Fibroblast of the conjunctiva (primary cell): ENCODE data around the gene FAM83C.
A peak's percentile ranks its signal among the peaks of the same experiment; 100 is the strongest.

Source experiments
- DNase-seq: peaks from one replicate; pipeline ENCODE4 v3.0.0-alpha.2; 2010; ENCODE audit warnings: low read depth

Gene FAM83C

DNA sequence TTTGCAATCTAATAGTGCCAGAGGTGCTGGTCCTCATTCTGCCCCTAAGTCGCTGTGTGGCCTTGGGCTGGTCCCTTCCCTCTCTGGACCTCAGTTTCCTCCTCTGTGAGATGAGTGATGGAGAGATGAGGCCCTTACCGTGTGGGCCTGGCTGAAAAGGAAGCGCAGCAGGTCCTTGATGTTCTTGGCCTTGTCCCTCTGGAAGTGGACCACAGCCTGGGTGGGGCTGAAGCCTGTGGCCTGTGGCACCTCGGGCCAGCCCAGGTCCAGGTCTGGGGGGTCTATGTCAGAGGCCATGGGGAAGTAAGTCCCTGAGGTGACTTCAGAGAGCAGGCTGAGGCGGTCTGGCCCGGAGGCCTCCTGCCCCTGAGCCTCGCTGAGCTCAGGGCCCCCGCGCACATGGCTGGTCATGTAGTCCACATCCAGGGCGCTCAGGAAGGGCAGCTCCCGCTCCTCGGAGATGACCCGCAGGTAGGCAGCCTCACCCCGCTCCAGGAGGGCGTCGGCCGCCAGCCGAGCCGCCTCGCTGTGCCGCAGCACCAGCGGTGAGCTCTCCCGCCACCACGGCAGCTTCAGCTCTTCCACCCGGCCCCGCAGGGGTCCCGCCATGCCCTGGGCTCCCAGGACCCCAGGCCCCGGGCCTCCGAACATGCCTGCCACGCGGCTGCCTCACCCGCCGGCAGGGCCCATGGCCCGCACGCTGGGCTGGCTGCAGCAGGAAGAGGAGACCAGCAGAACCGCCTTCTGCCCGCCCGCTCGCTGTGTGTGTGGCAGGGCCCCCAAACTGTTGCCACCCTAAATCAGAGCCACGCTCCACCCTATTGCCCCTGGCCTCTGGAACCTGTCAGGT lies at the start of gene FAM83C:
Gene FAM83C (minus strand): TSS at position 772 of the 850 bp plus-strand sequence. CDS start 121 bp downstream, at position 651.
- no peak for DNase-seq

- no peak for DNase-seq
Measured at GRCh38 chr20:35341366-35342028, 49.3 kb upstream of the FAM83C start.

DNA sequence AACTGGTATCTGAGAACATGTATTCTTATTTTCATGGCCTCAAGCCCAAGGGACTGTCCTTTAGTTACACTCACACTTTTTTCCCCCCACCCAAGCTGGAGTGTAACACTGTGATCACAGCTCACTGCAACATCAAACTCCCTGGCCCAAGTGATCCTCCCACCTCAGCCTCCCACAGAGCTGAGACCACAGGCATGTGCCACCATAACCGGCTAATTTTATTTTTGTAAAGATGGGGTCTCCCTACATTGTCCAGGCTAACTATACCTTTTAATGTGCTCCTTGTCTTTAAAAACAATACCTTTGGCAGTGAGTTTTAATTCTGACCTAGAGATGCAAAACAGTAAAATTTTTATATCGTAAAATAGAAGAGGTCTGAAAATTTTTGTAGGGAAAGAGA lies 48.2 kb upstream of the FAM83C start:
- DNase-seq: no peak

DNA sequence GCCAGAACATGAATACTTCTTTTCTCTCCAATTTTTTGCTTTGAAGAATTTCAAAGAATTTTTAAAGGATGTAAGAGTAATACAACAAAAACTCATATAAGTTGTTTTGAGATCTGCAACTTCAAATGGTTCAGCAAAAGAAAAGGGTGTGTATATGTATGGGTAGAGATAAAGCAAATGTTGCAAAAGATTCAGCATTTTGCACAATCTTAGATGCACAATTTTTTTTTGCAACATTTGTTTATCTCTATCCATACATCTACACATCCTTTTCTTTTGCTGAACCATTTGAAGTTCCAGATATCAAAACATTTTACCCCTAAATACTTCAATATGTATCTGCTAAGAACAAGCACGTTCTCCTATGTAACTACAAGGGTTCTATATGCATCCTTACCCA lies 47.4 kb upstream of the FAM83C start:
- DNase-seq: no peak

- peak; percentile 75 for DNase-seq
Measured at GRCh38 chr20:35339007-35339406, 46.8 kb upstream of the FAM83C start.

GRCh38 chr20:35334311-35335101 lies 42.3 kb upstream of the FAM83C start:
- DNase-seq: no peak

DNA sequence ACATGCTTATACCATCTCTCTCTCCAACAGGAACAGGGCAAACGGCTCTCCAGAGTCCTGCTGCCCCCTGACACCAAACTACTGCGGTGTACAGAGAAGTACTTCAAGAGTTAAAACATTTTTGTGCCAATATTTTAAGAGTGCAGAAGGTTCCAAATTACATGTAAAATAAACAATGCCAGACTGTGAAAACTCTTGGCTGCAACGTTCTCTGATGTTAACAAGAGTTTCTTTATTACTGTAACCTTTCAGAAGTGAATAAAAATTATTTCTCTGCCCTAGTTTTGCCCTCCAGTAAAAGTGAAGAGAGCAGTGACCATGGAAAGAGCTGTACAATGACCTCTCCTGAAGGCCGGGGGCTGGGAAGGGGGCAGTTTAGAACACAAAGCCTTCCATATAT lies 41.4 kb upstream of the FAM83C start:
- DNase-seq: no peak

GRCh38 chr20:35332540-35333200 lies 40.4 kb upstream of the FAM83C start:
- no peak for DNase-seq

DNA sequence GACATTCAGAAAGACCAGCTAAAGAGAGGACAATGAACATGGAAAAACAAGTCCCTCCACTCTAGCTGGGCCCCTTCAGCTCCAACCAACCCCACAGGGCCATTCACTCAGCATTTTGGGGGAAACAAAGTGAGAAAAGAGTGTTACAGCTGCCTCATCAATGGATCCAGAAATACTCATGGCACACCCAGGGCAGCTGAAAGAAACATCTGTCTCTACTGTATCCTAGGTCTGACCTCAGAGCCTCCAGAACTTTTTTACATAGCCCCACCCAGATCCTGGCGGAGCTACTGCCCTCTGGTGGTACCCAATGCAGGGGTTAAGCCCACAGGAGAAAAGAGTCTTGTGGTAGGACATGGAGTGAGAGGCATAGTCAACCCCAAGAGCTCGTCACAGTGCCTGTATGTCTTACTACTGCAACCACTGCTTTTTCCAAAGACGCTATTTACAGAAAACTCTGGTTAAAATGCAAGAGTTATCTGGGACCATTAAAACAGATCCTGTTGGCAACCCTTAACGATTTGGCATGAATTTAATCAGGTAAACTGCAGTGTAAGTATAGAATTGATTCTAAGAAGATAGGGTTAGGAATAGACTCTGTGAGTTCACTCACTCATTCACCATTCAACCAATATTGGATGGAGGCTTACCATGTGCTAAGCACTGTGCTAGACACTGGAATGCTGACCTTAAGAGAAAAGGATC lies 37.4 kb upstream of the FAM83C start:
- DNase-seq: no peak

- no peak for DNase-seq
Measured at GRCh38 chr20:35328689-35329088, 36.5 kb upstream of the FAM83C start.

DNA sequence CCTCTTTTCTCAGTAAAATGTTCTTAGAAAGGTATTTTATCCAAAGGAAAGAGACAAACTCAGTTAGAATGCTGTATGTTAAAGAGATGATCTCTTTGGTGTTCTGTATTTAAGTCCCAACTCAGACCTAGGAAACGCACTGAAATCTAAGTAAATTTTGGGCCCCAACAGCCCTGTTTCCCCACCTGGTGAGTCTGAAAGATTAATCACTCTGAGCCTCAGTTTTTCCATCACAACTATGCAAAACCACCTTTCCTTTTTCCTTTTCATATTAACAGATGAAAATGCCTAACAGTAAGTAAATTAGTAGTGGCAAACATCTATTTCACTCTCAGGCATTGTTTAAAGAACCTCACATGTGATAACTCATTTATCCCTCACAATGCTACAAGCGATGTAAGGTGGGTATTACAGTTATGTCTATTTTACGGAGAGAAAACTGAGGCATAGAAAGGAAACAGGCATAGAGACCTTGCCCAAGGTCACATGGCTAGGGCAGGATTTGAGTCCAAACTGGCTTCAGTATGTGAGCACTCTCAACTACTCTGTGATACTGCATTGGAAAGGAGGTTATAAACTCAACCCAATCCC lies 36.0 kb upstream of the FAM83C start:
- DNase-seq: no peak

DNA sequence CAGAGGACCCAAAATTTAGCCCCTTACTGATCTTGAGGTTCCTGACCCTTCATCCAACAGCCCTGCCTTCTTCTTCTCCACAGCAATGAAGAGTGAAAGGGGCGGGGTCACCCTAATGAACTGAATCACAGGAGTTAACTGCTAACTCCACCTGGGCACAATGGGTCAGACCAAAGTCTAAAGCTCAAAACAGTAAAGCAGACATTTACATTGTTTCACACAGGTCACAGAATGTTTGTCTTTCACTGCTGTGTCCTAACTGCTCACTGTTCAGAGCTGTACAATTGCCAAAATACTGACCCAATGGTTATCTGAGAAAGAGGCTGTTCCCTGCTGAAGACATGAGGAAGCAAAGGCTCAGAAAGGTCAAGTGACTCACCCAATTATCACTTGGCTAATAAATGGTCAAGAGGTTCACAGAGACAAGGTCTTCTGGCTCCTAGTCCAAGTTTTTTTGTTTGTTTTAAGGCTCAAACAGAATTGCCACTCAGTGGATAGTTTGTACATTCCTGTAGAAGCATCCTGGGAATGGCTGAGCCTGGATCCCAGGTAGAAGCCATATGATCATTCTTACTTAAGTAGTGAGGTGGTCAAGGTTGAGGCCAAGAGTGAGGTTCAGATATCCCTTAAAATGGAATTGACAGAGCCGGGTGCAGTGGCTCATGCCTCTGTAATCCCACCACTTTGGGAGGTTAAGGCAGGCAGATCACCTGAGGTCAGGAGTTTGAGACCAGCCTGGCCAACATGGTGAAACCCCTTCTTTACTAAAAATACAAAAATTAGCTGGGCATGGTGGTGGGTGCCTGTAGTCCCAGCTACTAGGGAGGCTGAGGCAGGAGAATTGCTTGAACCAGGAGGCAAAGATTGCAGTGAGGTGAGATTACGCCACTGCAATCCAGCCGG lies 35.1 kb upstream of the FAM83C start:
- no peak for DNase-seq

DNA sequence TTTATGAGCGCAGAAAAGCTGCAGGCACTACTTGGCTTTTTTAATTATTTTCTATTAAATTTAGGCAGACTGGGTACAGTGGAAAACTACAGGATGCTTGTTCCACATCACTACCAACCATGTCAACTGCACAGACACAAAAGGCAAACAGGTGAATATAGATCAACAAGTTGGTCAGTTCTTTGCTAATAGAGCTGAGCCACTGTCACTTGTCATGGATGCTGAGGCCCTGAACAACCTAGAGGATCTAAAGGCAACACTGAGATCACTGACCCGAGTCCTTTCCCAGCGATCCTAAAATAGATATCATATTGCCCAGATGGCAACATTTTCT lies 34.5 kb upstream of the FAM83C start:
- DNase-seq: no peak

DNA sequence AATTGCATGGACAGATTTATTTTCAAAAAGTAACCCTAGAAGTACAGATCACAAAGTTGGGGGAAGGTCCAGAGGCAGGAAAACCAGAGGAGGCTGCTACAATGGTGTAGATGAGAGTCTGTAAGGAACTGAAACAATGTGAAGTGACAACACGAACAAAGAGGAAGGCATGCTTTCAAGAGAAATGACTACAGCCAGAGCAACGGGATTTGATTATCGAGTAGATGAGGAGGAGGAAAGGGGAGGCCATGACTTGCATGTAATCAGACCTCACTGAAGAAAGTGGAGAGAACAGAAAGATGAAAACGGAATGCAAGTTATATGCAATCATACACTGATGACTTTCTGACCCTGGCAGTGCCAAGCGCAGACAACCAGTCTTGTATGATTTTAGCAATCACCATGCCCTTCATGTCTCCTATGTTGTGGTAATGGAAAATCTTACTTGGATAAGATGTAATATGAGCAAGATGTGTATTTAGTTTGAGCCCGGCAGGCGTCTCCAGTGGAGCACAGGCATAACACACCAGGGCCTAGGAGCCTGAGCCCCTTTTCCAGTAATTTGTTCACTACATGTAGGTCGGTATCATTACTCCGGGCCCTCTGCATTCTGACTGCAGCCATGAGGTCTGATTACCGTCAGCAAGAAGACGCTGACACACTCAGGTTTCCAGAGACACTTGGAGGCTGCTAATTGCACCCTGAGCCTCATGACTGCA lies 34.0 kb upstream of the FAM83C start:
- DNase-seq: no peak

- DNase-seq: no peak
Measured at GRCh38 chr20:35325401-35325800, 33.2 kb upstream of the FAM83C start.

DNA sequence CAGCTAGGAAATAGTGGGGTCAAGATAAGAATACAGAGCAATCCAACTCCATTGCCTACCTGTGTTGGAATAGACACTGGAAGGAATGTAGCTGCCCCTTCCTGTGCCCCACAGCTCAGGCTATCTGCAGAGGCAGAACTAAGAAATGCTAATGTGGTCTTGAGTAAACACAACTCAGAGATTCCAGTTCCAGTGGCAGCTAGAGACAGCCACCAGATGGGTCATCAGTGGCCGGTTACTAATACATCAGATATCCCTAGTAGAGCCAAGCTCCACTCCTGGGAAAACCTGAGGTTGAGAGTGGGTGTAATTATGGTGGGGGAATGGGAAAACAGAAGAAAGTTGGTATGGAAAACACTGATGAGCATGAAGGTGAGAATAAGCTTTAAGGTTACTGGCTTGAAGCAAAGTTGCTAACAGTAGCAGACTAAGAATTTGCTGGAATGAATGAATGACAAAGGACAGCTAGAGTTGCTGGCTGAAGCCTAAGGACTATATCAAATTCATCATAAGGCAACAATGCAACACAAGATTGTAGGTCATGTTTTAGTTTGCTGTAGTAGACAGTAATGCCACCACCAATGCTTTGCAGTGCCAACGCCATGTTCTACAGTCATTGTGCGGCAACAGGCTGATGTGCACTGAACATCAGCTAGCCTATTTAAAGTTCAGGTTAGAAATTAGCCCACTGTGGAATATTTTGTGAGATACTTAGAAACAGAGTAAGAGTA lies 28.3 kb upstream of the FAM83C start:
- DNase-seq: no peak

DNA sequence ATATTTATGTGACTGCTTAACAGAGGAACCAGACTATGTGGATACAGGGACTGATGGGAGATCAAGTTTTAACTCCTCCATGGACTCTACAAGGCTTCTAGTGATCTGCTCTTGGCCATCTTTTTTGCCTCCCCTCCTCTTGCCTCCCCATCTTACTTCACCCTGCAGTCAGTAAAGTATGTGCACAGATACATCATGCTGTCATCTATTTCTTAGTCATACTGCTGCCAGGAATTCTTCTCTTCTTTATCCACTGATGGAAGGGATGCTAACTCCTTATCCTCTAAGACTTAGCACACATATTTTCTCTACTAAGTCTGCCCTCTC lies 27.6 kb upstream of the FAM83C start:
- no peak for DNase-seq

DNA sequence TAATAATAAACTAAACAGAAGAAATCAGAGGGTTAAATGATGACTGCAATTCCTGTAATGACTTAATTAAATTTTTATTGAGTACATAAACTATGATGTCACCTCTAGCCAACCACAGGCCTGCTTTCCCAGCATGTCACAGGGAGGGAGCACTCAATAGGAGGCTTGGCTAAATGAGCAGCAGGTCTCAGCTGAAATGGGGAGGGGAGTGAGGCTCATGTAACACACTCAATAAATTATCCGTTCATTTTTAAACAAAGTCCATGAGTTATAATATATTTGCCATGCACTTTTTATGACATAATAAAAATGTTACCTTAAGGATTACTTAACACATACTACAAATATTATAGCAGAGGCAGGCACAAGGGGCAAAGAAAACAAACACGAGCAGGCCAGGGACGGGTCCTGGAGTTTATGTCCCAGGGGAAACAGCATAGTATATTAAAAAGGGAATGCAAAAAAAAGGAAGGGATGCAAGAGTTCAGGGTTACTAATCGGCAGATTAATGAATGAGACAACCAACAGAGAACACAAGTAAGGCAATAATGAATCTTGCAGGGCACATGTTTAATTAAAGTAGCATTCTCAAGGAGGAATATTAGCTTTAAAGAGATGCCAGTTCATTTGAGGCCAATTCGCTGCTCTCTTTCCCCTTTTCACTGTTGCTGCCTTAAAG lies 27.1 kb upstream of the FAM83C start:
- DNase-seq: no peak
